Measurements from ENCODE around the gene HEXA.
"Not testable (repeated sequence)": the region's sequence is repeated elsewhere in the genome, so short reads cannot be mapped to it uniquely, and the experiment has no call there.

HEXA gene

GRCh38 chr15:72380743-72381142 is 4.9 kb upstream of the HEXA start:
- peaks cover 11% of the 10 kb centered on the region for H3K4me1 Mint-ChIP-seq
- DNase-seq = no peak
- TF ChIP-seq, protein P1, sequence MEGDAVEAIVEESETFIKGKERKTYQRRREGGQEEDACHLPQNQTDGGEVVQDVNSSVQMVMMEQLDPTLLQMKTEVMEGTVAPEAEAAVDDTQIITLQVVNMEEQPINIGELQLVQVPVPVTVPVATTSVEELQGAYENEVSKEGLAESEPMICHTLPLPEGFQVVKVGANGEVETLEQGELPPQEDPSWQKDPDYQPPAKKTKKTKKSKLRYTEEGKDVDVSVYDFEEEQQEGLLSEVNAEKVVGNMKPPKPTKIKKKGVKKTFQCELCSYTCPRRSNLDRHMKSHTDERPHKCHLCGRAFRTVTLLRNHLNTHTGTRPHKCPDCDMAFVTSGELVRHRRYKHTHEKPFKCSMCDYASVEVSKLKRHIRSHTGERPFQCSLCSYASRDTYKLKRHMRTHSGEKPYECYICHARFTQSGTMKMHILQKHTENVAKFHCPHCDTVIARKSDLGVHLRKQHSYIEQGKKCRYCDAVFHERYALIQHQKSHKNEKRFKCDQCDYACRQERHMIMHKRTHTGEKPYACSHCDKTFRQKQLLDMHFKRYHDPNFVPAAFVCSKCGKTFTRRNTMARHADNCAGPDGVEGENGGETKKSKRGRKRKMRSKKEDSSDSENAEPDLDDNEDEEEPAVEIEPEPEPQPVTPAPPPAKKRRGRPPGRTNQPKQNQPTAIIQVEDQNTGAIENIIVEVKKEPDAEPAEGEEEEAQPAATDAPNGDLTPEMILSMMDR (IDR thresholded peaks at IDR 0.05) = no peak
- no peak overlapping the region for H3K27ac Mint-ChIP-seq
- H3K36me3 Mint-ChIP-seq (ENCODE audit: low read depth) = no peaks in the 10 kb centered on the region
- peaks cover 68% of the 10 kb centered on the region for H3K27me3 Mint-ChIP-seq (ENCODE audit: low read depth, poor library complexity)
- no peak overlapping the region for H3K4me3 Mint-ChIP-seq
- no peaks in the 10 kb centered on the region for H3K9me3 Mint-ChIP-seq

- Mint-ChIP-seq H3K36me3 (ENCODE audit: low read depth) (no peaks in the 10 kb centered on the region), H3K4me1 (peaks cover 18% of the 10 kb centered on the region), H3K9me3 (no peaks in the 10 kb centered on the region), H3K27me3 (ENCODE audit: low read depth, poor library complexity) (peaks cover 63% of the 10 kb centered on the region), H3K27ac (no peak overlapping the region), H3K4me3 (no peak overlapping the region)
- TF ChIP-seq, protein P1 (IDR thresholded peaks at IDR 0.05) = no peak
- no peak for DNase-seq
Measured at GRCh38 chr15:72379856-72380430, 4.1 kb upstream of the HEXA start.

DNA sequence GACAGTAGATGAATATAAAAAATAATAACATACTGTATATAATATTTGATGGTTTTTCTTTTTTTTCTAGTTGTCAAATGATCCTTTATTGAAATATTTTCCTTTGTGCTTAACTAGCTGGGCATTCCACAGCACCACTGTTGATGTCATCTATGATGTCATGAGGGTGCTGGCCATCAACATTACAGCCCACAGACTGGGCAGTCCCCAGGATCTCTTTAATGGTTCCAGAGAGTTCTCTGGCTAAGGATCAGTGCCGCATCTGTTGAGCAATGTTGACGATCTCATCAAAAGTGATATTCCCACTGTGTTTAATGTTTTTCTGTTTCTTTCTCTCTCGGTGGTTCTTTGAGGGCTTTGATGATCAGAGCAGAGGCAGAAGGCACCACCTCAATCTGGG is 3.3 kb upstream of the HEXA start:
- H3K4me3 Mint-ChIP-seq; H3K9me3 Mint-ChIP-seq; H3K36me3 Mint-ChIP-seq (ENCODE audit: low read depth); DNase-seq; H3K27ac Mint-ChIP-seq: not testable (repeated sequence)
- H3K4me1 Mint-ChIP-seq = peaks cover 26% of the 10 kb centered on the region
- H3K27me3 Mint-ChIP-seq (ENCODE audit: low read depth, poor library complexity) = peaks cover 55% of the 10 kb centered on the region

DNA sequence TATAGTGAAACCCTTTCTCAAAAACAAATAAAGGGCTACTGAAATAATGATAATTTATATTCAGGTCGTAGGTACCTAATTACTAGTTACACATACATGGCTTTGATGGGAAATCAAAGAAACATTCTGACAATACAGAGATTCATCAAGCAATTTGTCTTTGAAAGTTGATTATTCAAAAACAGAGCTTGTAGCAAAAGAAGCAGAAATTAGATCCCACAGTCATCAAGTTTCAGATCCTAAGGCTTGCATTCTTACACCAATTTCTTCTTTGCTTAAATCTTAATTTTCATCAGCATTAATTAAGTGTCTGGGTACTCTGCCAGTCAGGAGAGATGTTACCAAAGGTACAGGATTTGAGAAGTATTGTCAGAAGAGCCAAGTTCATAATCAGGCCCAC is 1.5 kb upstream of the HEXA start:
- Mint-ChIP-seq H3K9me3 (no peaks in the 10 kb centered on the region), H3K4me3 (no peak overlapping the region), H3K36me3 (ENCODE audit: low read depth) (no peaks in the 10 kb centered on the region), H3K27me3 (ENCODE audit: low read depth, poor library complexity) (peaks cover 37% of the 10 kb centered on the region), H3K27ac (no peak overlapping the region), H3K4me1 (peaks cover 30% of the 10 kb centered on the region)
- DNase-seq = no peak
- TF ChIP-seq, protein P1 (IDR thresholded peaks at IDR 0.05) = no peak

DNA sequence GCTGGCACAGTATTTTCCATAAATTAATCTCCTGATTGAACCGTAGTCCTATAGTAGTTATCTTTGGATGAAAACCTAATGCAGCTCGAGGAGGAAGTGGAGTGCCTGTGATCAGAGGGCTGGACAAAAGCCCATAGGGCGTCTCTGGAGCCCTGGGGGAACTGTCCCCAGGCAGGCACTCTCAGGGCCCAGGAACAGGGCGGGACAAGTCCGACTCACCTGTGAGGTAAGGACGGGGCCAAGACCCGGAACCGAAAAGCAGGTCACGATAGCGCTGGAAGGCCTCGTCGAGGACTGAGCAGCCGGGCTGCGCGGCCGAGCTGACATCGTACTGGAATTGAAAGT is 341 bp downstream of the HEXA start:
- Mint-ChIP-seq H3K36me3 (ENCODE audit: low read depth) (no peaks in the 10 kb centered on the region), H3K27me3 (ENCODE audit: low read depth, poor library complexity) (peaks cover 21% of the 10 kb centered on the region), H3K4me1 (peaks cover 30% of the 10 kb centered on the region), H3K4me3 (peak overlapping the region; percentile 99), H3K27ac (peak overlapping the region; percentile 99), H3K9me3 (no peaks in the 10 kb centered on the region)
- no peak for DNase-seq
- TF ChIP-seq, protein P1 (IDR thresholded peaks at IDR 0.05) = no peak

- peaks cover 30% of the 10 kb centered on the region for H3K4me1 Mint-ChIP-seq
- DNase-seq = no peak
- peaks cover 4% of the 10 kb centered on the region for H3K36me3 Mint-ChIP-seq (ENCODE audit: low read depth)
- peaks cover 9% of the 10 kb centered on the region for H3K27me3 Mint-ChIP-seq (ENCODE audit: low read depth, poor library complexity)
- TF ChIP-seq, protein P1 (IDR thresholded peaks at IDR 0.05) = no peak
- no peak overlapping the region for H3K4me3 Mint-ChIP-seq
- H3K9me3 Mint-ChIP-seq = no peaks in the 10 kb centered on the region
- no peak overlapping the region for H3K27ac Mint-ChIP-seq
Measured at GRCh38 chr15:72372361-72372760, 3.5 kb downstream of the HEXA start.
